ENCODE measurements around the gene SCYGR7. TPM values are rescaled to one million over a fixed set of nuclear protein-coding genes. Genes with fewer than 3 reads are reported as not detected.
"Not testable (repeated sequence)": the region's sequence is repeated elsewhere in the genome, so short reads cannot be mapped to it uniquely, and the experiment has no call there.

Gene SCYGR7
- total RNA-seq, 2 experiments from 2014 or later, result not detected

DNA sequence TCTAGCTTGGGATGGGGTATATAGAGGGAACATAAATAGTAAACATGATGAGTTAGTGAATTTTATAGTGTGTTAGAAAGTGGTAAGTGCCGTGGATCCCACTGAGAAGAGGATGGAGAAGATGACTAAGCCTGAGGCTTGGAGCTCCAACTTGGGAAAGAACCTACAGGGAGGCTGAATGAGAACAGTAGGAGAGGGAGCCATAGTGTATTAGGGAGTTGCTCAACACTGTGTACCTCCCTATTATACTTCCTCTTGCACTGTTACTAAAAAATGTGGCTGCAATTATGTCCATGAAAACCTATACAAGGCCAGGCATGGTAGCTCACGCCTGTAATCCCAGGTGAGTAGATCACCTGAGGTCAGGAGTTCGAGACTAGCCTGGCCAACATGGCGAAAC lies 7.5 kb upstream of the SCYGR7 start:
- H3K36me3 Mint-ChIP-seq, result no peaks in the 10 kb centered on the region
- POLR2A ChIA-PET, result no interaction called here
- ATAC-seq (ENCODE audit: low read depth) (no peak), DNase-seq (no peak)
- H3K27me3 Mint-ChIP-seq, result peaks cover 31% of the 10 kb centered on the region
- no peaks in the 10 kb centered on the region for H3K9me3 Mint-ChIP-seq
- no peaks in the 10 kb centered on the region for H3K4me1 Mint-ChIP-seq
- no peak overlapping the region for H3K4me3 Mint-ChIP-seq
- H3K27ac Mint-ChIP-seq, result no peak overlapping the region

DNA sequence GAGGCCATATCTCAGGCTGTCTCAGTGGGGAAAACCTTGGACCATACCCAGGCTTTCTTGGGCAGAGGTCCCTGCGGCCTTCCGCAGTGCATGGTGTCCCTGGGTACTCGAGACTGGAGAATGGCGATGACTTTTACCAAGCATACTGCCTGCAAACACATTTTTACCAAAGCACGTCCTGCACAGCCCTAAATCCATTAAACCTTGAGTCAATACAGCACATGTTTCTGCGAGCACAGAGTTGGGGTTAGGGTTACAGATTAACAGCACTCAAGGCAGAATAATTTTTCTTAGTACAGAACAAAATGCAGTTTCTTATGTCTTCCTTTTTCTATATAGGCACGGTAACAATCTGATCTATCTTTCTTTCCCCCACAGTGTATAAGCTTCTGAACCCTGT lies 5.3 kb upstream of the SCYGR7 start:
- ATAC-seq (ENCODE audit: low read depth); H3K4me1 Mint-ChIP-seq; DNase-seq; H3K4me3 Mint-ChIP-seq; POLR2A ChIA-PET; H3K9me3 Mint-ChIP-seq; H3K27ac Mint-ChIP-seq; H3K36me3 Mint-ChIP-seq: not testable (repeated sequence)
- H3K27me3 Mint-ChIP-seq, result peaks cover 15% of the 10 kb centered on the region

DNA sequence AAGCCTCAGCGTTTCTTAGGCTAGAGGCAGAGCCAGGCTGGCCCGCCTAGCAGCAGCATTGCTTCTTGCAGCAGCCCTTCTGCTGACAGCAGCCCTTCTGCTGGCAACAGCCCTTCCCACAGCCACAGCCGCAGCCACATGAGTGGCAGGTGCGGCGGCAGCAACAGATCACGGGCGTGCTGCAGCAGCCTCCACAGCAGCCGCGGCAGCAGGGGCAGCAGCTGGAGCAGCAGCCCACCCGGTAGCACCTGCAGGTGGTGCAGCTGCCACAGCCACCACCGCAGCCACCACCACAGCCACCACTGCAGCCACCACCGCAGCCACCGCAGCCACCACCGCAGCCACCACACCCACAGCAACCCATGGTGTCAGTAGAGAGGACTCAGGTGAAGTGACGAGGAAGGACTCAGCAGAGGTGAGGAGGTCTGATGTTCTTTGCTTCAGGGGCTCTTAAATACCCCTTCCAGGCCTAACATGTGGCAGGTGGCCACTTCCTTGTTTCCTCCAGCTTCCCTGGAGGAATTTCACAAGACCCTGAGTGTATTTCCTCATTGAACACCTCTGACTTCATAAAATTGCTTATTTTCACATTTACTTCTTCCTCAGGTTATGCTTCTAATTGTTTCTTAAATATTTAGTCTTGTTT lies 3.6 kb upstream of the SCYGR7 start, which contains the start of gene SCYGR6:
SCYGR6 (minus strand) TSS at position 364 of the 646 bp plus-strand sequence; CDS start at position 364, 0 bp downstream.
- no peak for ATAC-seq (ENCODE audit: low read depth)
- no peaks in the 10 kb centered on the region for H3K4me1 Mint-ChIP-seq
- no peak for DNase-seq

DNA sequence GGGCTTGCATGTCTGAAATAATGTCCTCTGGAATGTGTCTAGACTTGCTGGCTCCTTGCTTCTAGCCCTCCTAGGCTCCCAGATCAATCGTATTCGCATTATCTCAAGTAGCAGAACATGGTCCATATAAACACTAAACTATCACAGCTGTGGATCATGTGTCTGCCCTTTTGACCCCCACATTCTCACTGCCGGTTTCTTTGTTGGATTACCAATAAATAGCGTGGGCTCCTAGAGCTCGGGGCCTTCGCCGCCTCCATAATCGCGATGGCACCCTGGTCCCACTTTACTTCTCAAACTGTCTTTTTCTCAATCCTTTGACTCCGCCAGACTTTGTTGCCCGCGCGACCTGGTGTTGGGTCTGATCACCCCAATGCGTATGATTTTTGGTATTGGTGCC lies 11.2 kb downstream of the SCYGR7 start:
- H3K36me3 Mint-ChIP-seq, result no peaks in the 10 kb centered on the region
- H3K27ac Mint-ChIP-seq, result no peak overlapping the region
- H3K27me3 Mint-ChIP-seq, result peaks cover 9% of the 10 kb centered on the region
- no peak overlapping the region for H3K4me3 Mint-ChIP-seq
- ATAC-seq (ENCODE audit: low read depth) (no peak), DNase-seq (no peak)
- no peaks in the 10 kb centered on the region for H3K9me3 Mint-ChIP-seq
- POLR2A ChIA-PET, result no interaction called here
- no peaks in the 10 kb centered on the region for H3K4me1 Mint-ChIP-seq

More for the DNA sequence above, 3.6 kb upstream of the SCYGR7 start, which contains the start of gene SCYGR6:
- POLR2A ChIA-PET, result no interaction called here
- Mint-ChIP-seq H3K27ac (no peak within 1 kb of the TSS), H3K27me3 (peaks cover 6% of the 10 kb centered on the region), H3K9me3 (no peaks in the 10 kb centered on the region), H3K4me3 (no peak within 1 kb of the TSS), H3K36me3 (no peaks in the 10 kb centered on the region)

DNA sequence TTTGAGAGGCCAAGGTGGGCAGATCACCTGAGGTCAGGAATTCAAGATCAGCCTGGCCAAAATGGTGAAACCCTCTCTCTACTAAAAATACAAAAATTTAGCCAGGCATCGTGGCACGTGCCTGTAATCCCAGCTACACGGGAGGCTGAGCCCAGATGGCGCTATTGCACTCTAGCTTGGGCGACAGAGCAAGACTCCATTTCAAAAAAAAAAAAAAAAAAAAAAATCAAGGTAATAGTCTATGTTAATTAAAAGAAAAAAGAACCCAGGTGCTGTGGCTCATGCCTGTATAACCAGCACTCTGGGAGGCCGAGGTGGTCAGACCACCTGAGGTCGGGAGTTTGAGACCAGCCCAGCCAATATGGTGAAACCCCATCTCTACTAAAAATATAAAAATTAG lies 12.6 kb downstream of the SCYGR7 start:
- H3K9me3 Mint-ChIP-seq; ATAC-seq (ENCODE audit: low read depth); H3K4me1 Mint-ChIP-seq; H3K27ac Mint-ChIP-seq; DNase-seq; H3K27me3 Mint-ChIP-seq; H3K4me3 Mint-ChIP-seq; POLR2A ChIA-PET; H3K36me3 Mint-ChIP-seq: not testable (repeated sequence)

DNA sequence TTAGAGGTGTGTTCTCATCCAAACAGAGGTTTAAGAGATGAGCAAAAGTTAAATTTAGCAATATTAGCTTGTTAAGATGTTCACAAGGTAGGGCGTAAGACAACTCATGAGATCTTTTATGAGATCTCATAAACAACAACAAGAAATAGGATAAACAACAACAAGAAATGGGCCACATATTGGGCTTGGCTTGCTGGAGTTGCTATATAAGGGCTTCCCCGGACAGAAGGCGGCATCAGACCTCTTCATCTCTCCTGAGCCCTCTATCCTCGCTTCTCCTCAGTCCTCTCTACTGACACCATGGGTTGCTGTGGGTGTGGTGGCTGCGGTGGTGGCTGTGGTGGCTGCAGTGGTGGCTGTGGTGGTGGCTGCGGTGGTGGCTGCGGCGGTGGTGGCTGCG lies 17.5 kb downstream of the SCYGR7 start, which contains the start of gene SCYGR8:
SCYGR8 (plus strand) TSS at position 301 of the 400 bp plus-strand sequence; CDS start at position 301, 0 bp downstream.
- no peak within 1 kb of the TSS for H3K4me3 Mint-ChIP-seq
- peaks cover 7% of the 10 kb centered on the region for H3K27me3 Mint-ChIP-seq
- DNase-seq, result no peak
- H3K4me1 Mint-ChIP-seq, result no peaks in the 10 kb centered on the region
- no peak within 1 kb of the TSS for H3K27ac Mint-ChIP-seq
- no peaks in the 10 kb centered on the region for H3K36me3 Mint-ChIP-seq
- no peaks in the 10 kb centered on the region for H3K9me3 Mint-ChIP-seq
- POLR2A ChIA-PET, result no interaction called here
- no peak for ATAC-seq (ENCODE audit: low read depth)

DNA sequence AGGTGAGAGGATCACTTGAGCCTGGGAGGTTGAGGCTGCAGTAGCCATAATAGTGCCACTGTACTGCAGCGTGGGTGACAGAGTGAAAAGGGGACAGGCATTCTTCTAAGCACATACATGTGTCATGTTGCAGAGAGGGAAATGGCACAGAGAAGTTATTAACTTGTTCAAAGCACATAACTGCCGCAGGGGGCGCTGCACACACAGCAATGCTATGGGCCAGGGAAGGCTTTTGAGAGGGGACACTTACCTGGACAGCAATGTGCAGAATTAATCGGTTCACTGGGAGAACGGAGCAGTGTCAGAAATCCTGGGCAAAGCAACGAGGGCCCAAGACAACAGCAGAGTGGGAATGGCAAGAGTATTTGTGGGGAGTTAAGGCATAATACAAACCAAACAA lies 19.9 kb downstream of the SCYGR7 start:
- no peak for DNase-seq
- Mint-ChIP-seq H3K27ac (no peak overlapping the region), H3K4me3 (no peak overlapping the region), H3K27me3 (peaks cover 7% of the 10 kb centered on the region), H3K4me1 (no peaks in the 10 kb centered on the region), H3K36me3 (no peaks in the 10 kb centered on the region), H3K9me3 (no peaks in the 10 kb centered on the region)
- no peak for ATAC-seq (ENCODE audit: low read depth)
- POLR2A ChIA-PET, result no interaction called here

DNA sequence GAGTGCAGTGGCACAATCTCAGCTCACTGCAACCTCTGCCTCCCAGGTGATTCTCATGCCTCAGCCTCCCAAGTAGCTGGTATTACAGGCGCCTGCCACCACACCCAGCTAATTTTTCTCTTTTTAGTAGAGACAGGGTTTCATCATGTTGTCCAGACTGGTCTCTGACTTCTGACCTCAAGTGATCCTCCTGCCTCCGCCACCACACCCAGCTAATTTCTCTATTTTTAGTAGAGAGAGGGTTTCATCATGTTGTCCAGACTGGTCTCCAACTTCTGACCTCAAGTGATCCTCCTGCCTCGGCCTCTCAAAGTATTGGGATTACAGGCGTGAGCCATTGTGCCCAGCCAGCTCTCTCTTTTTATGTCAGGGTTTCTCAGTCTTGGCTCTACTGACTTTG lies 28.1 kb downstream of the SCYGR7 start:
- H3K9me3 Mint-ChIP-seq; POLR2A ChIA-PET; H3K4me1 Mint-ChIP-seq; ATAC-seq (ENCODE audit: low read depth); H3K4me3 Mint-ChIP-seq; DNase-seq; H3K36me3 Mint-ChIP-seq; H3K27ac Mint-ChIP-seq; H3K27me3 Mint-ChIP-seq: not testable (repeated sequence)

DNA sequence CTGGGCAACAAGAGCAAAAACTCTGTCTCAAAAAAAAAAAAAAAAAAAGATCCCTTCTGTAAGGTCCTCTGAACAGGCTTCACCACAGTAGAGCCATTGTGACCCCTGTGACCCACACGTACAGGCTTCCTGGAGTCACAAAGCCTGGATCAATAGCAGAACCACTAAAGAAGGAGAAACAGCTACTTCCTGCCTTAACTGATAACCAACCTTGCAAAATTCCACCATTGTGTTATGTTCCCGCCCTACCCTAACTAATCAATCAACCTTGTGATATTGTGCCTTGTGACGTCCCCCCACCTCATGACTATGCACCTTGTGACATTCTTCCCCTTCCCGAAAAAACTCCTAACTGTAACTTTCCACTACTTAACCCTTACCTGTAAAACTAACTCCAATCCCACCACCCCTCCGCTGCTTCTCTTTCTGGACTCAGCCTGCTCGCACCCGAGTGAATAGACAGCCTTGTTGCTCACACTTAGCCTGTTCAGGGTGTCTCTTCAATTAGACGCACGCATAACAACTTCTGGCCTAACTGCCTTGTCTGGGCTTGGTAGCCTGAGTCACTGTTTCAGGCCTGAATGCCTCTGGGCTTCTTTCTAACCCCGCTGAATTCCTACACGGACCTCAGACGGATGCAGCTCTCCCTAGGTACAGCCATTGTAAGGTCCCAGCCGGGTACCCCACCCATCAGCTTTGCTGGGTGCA lies 31.4 kb downstream of the SCYGR7 start:
- no peak for DNase-seq
- Mint-ChIP-seq H3K27me3 (no peaks in the 10 kb centered on the region), H3K27ac (no peak overlapping the region), H3K36me3 (no peaks in the 10 kb centered on the region), H3K4me1 (no peaks in the 10 kb centered on the region), H3K9me3 (no peaks in the 10 kb centered on the region), H3K4me3 (no peak overlapping the region)
- ATAC-seq (ENCODE audit: low read depth), result no peak
- POLR2A ChIA-PET, result no interaction called here

DNA sequence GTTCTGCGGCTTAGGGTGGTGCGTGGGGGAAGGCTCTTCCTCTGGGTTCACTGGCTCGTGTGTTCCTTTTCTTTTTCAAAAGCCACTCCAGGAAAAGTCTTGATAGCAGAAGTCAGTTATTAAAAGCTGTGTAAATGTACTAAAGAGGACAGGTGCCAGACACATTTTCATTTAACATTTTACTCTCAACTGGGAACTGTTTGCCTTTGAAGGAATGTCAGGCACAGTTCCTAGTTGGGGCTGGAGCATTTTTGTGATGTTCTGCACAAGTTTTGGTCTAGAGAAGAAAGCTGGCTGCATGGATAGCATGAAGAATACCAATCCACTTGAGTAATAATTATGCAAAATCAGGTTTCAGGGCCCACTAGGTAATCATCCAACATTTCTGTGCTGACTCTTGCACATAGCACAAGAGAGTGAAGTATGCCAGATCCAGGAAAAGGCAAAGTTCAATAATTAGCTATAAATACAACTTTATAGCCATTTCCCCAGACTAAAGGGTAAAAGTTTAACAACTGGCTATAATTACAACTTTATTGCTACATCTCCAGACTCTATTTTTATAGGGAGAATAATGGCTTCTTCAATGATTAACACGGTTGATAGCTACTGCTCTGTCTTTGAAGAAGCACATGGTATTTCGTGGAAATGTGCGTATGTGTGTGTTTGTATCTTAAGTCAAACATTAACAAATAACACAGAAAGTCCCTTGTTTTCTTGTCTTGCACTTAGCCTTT lies 33.8 kb downstream of the SCYGR7 start:
- ATAC-seq (ENCODE audit: low read depth) (no peak), DNase-seq (no peak)
- Mint-ChIP-seq H3K4me1 (peaks cover 2% of the 10 kb centered on the region), H3K27ac (no peak overlapping the region), H3K4me3 (no peak overlapping the region), H3K36me3 (no peaks in the 10 kb centered on the region), H3K9me3 (no peaks in the 10 kb centered on the region), H3K27me3 (peaks cover 4% of the 10 kb centered on the region)
- POLR2A ChIA-PET, result no interaction called here

DNA sequence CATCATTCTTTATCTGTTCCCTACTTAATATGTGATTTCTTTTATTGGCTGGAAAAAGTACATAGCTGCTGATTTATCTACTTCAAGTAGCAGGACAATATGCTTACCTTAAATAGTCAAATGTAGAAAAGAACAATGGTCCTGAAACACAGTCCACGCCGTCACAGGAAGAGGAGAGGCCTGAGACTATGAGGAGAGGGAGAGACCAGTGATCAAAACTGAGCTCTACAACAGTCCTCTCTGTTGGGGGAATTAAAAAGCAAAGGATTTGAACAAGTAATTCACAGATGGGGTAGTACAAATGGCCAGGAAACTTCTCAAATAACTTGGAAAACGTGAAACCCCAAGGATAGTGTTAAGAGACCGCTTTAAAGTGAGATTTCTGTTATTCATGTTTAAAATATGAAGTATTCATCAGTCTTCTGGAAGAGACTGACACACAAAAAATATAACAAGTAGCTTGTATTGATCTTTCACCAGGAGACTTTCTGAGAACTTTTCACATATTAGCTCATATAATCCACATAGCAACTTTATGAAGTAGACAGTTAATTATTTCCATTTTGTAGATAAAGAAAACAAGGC lies 37.7 kb downstream of the SCYGR7 start:
- ATAC-seq (ENCODE audit: low read depth) (no peak), DNase-seq (no peak)
- no peaks in the 10 kb centered on the region for H3K9me3 Mint-ChIP-seq
- peaks cover 4% of the 10 kb centered on the region for H3K27me3 Mint-ChIP-seq
- no peak overlapping the region for H3K27ac Mint-ChIP-seq
- no peaks in the 10 kb centered on the region for H3K36me3 Mint-ChIP-seq
- POLR2A ChIA-PET, result no interaction called here
- peaks cover 2% of the 10 kb centered on the region for H3K4me1 Mint-ChIP-seq
- no peak overlapping the region for H3K4me3 Mint-ChIP-seq

DNA sequence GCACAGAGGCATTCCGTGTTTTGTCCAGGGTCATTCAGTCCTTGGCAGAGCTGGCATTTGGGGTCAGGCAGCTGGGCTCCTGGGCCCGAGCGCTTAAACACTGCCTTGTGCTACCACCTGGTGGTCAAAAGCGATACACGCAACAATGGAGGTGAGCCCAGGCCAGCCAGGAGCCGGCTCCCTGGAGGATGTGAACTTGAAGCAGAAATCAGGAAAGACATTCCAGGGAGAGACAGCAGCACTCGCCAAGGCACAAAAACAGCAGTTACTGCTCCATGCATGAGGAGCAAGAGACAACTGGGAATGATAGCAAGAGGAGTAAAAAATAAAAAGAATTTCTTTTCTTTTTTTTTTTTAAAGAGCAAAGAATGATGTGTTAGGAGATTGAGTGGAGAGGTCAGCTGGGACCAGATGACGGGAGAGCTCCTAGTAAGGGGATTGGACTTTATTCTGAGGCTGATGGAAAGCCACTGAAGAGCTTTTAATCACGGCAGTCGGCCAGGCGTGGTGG lies 38.3 kb downstream of the SCYGR7 start:
- no peak overlapping the region for H3K27ac Mint-ChIP-seq

DNA sequence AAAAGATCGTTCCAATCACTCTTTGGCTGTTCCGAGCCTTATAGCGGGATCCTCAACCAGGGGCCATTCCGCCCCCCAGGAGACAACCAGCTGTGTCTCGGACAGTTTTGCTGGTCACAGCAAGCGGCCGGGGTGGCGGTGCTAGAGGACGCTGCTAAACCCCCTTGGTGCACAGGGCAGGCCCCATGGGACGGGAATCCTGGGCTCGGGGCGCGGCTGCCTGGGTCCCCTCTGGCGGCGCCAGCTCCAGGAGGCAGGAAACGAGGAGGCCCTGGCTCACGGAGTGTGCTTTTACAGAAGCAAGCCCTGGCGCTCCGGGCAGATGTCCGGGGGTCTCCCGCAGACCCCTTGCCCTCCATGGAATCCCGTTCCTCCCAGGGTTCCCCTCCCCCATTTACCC lies 39.7 kb downstream of the SCYGR7 start:
- no peaks in the 10 kb centered on the region for H3K36me3 Mint-ChIP-seq
- DNase-seq, result no peak
- peaks cover 4% of the 10 kb centered on the region for H3K27me3 Mint-ChIP-seq
- peaks cover 2% of the 10 kb centered on the region for H3K4me1 Mint-ChIP-seq
- no peak overlapping the region for H3K4me3 Mint-ChIP-seq
- ATAC-seq (ENCODE audit: low read depth), result no peak
- POLR2A ChIA-PET, result no interaction called here
- H3K27ac Mint-ChIP-seq, result no peak overlapping the region
- H3K9me3 Mint-ChIP-seq, result no peaks in the 10 kb centered on the region

More for the DNA sequence above, 38.3 kb downstream of the SCYGR7 start:
- H3K36me3 Mint-ChIP-seq, result no peaks in the 10 kb centered on the region
- peak; percentile 82 for ATAC-seq (ENCODE audit: low read depth)
- peaks cover 4% of the 10 kb centered on the region for H3K27me3 Mint-ChIP-seq
- DNase-seq, result peak; percentile 60
- peaks cover 2% of the 10 kb centered on the region for H3K4me1 Mint-ChIP-seq
- H3K9me3 Mint-ChIP-seq, result no peaks in the 10 kb centered on the region
- H3K4me3 Mint-ChIP-seq, result no peak overlapping the region
- POLR2A ChIA-PET, result no interaction called here

All from activated naive CD8-positive, alpha-beta T cell treated with anti-CD3 and anti-CD28 coated beads, Interleukin-2, amount 10 ng/mL, durations not matched to agents 7 days and 5 days (primary cell).